Bone marrow (tissue), 2 donors: ENCODE results near the gene C4orf36.

Source experiments
- DNase-seq, 2 donors: peaks; one replicate each; lab custom pipeline; 2025; lab: John Stamatoyannopoulos, UW

Gene C4orf36

GRCh38 chr4:86891762-86892635 lies at the start of gene C4orf36:
Gene C4orf36 (minus strand): TSS chr4:86892422. CDS start chr4:86891520, 902 bp downstream.
- peak; percentile 20 to 23 for DNase-seq

DNA sequence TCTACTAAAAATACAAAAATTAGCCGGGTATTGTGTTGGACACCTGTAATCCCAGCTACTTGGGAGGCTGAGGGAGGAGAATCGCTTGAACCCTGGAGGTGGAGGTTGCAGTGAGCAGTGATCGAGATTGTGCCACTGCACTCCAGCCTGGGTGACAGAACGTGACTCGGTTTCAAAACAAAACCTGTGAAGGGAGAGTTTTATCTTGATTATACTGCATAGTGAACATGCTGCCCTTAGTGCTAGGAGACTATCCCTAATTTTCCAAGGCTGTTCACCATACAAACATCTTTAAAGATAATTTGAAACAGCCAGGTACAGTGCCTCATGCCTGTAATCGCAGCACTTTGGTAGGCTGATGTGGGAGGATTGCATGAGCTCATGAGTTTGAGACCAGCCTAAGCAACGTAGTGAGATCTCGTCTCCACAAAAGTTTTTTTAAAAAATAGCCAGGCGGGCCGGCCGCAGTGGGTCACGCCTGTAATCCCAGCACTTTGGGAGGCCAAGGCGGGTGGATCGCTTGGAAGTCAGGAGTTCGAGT lies 48.8 kb upstream of the C4orf36 start:
- DNase-seq: no peak

DNA sequence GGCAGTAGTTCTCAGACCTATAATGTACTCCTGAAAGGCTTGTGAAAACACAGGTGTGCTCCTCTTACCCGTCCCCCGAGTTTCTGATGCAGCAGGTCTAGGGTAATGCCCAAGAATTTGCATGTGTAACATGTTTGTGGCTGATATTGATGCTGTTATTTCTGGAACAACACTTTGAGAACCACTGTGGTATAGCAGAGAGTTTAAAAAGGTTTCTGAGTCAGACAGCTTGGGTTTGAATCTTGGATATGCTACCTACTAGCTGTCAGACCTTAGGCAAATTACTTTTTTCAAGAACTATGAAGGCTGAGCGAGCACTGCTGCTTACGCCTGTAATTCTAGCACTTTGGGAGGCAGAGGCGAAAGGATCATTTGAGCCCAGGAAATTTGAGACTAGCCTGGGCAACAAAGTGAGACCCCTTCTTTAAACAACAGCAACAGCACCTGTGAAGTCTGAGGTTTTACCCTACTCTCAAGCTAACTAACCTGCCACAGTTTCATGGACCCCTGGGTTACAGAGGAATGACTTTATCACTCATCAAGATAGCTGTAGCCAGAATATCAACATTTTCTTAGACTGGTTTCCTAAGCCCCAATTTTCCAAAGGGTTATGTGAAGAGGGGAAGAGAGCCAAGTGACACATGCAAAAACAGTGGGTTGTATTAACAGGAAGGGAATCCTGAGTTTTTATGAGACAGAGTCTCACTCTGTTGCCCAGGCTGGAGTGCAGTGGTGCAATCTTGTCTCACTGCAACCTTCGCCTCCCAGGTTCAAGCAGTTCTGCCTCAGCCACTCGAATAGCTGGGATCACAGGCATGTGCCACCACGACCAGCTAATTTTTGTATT lies 47.7 kb upstream of the C4orf36 start:
- no peak for DNase-seq

- peak in 1 of 2 donors; percentile 88 for DNase-seq
These were observed 46.7 kb upstream of the C4orf36 start for GRCh38 chr4:86938771-86939520.

DNA sequence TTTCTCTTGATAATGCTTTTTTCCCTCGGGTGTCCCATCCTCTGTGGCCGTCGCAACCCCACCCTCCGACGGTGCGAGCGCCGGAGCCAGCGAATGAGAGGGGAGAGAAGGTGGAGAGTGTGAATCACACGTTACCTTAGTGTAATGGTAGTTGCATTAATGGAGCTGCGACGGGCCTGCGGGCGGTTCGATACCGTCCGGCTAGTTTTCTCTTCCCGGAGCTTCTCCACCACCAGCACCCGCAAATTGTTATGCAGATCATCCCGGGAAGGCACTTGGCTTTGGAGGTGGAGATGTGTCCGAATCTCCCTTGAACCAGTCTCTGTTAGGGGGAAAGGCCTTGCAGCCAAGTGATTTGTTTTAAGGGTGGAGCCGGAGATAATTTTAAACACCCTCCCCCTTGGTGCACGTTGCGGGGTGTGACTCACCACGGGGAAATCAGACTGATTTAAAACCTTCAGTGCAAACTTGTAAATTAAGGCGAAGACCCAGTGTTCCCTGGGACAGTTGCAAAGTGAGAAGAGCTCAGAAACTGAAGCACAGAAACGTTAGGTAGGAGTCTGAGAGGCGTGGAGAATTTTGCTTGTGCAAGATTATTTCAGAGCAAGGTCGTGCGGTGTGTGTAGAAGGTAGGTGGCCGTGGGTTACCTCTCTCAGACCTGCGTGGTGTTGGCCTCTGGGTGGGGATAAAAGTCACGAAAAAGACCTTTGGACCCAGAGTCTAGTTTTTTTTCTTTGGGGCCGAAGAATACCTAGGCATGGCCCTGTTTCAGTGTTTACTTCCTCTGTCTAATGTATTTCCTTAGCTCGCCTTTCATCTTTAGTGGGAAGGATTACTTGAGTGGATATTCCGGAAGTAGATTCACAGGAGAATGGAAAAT lies 43.9 kb upstream of the C4orf36 start:
- peak; percentile 58 to 82 for DNase-seq

DNA sequence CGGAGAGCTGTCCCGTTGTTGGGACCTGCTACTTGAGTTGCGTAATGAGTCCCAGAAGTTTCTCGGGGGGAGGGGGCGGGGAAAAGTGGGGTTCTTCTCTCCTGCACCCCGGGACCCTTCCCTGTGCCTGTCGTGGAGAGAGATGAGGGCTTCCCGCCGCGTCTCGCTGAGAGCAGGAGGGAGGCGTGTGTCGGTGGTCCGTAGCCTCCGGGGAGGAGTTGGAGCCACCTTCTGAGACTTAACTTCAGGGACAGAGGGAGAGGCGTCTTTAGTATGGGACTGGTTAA lies 43.3 kb upstream of the C4orf36 start:
- peak in 1 of 2 donors; percentile 53 for DNase-seq

- peak; percentile 66 to 79 for DNase-seq
These were observed 42.7 kb upstream of the C4orf36 start, which contains the start of gene AFF1 for GRCh38 chr4:86934771-86935565. Gene AFF1 (plus strand): TSS chr4:86935011. CDS start chr4:86948534, 13,523 bp downstream.

DNA sequence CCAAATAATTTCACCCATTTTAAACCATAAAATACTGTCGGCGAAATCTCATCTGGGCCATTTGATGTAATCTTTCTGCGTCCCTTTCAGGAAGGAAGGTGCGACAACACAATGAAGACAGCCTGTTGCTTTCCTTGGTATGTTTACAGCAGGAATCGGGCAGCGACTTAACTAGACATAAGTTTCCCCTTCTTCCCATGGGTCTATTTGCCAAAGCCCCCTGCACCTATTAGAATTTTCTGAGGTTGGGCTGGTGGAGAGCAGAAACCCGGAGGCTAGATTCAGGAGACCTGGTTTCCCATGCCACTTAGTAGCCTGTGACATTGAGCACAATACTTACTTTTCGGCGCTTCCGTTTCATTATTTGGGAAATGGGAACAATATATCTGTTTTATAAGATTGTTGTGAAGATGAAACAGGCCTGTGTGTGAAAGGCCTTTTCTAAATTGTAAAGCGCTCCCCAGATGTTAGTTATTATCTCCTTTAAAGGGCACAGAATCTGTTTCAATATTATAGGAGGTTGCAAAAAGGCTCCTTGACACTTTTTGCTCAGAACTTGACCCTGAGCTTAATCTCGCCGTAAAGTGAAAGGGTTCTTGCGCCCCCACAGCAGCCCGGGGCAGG lies 42.0 kb upstream of the C4orf36 start:
- DNase-seq: no peak

- DNase-seq: no peak
These were observed 36.4 kb upstream of the C4orf36 start for GRCh38 chr4:86928400-86929255.

DNA sequence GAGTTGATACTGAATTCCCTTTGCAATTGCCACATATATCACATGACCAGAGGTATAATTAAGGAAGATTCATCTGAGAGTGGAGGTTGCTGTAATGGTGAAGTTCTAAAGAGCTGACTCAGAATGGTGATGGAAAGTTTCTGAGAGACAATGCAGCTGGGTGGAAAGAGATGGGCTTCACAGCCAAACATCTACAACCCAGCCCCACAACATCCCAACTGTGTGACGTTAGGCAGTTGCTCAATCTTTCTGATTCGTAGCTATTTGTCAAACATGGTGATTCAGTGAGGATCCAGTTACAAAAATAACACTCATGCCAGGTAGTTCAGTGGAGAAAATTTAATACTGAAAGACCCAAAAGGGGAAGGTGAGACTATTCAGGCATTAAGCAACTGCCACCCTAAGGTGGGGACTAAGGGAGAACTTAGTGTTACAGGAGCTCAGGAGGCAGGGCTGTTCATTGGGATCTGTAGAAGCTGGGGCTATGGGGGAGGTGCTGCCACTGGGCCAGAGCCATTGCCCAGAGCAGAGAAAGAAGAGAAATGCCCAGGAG lies 35.7 kb upstream of the C4orf36 start:
- DNase-seq: peak; percentile 16 to 52

GRCh38 chr4:86926435-86927086 lies 34.3 kb upstream of the C4orf36 start:
- DNase-seq: no peak

- DNase-seq: peak in 1 of 2 donors; percentile 51
These were observed 32.6 kb upstream of the C4orf36 start for GRCh38 chr4:86924811-86925210.

DNA sequence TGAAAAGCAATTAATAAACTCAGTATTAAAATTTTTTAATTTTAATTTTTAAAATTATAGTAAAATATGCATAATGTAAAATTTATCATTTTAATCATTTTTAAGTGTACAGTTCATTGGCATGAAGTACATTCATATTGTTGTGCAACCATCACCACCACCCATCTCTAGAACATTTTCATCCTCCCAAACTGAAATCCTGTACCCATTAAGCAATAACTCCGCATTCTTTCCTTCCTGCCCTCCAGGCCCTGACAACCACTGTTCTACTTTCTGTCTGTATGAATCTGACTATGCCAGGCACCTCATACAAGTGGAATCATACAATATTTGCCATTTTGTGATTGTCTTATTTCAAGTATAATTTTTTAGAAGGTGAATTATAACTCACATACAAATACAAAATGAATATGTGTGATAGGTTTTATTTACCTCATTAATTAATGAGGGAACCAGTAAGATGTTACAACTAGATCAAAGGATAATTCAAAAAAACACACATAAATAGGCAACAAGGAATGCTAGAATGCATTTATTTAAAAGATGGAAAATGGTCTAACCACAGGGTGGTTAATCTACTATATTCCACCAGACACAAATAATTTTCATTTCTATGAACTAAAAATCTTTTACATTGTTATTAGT lies 29.5 kb upstream of the C4orf36 start:
- no peak for DNase-seq

DNA sequence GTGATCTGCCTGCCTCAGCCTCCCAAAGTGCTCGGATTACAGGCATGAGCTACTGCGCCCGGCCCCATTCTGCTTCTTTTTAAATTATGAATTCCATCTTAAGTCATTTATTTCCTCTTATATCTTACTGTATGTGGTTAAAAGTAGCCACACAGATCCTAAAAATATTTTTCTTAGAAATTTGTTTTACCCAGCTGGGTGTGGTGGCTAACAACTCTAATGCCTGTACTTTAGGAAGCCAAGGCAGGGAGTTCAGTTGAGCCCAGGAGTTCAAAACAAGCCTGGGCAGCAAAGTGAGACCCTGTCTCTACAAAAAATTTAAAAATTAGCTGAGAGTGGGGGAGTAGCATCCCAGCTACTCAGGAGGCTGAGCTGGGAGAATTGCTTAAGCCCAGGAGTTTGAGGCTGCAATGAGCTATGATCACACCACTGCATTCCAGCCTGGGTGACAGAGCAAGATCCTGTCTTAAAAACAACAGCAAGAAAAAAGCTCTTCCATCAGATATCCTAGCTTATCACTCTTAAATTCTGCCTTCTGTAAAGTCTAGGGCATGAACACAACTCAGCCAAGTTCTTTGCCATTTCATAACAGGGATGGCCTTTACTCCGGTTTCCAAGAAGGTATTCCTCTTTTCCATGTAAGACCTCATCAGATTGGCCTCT lies 27.5 kb upstream of the C4orf36 start:
- DNase-seq: no peak

DNA sequence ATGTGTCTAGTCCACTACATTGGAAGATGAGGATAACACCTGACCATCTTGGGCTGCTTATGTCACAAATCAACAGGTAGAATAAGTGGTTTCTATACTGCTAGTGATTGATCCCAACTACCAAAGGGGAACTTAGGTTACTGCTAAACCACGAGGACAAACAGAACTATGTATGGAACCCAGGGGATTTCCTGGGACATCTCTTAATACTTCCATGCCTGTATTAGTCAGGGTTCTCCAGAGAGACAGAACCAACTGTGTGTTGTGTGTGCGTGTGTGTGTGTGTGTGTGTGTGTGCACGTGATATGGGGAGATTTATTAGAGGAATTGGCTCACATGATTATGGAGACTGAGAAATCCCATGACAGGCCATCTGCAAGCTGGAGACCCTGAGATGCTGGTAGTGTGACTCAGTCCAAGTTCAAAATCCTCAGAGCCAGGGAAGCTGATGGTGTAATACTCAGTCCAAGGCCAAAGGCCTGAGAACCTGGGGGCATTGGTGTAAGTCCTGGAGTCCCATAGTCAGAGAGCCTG lies 26.4 kb upstream of the C4orf36 start:
- no peak for DNase-seq

- DNase-seq: no peak
These were observed 25.2 kb upstream of the C4orf36 start for GRCh38 chr4:86917212-86918039.
